HepG2 (cell line): ENCODE measurements around the gene ATP6V0E1. TPM values are rescaled to one million over a fixed set of nuclear protein-coding genes. Genes with fewer than 3 reads are reported as not detected.

Experiments
- ATAC-seq: fragments of 200-7000 bp; cut with Tn5 transposase; 3 replicates; pipeline ENCODE4 v1.9.1; 2020; ENCODE audit warnings: mild to moderate bottlenecking, moderate library complexity
- BruUV-seq: library from RNA; stranded (reverse); fragments of 400-500 nt; replicated peaks from 2 replicates; lab custom pipeline; 2021; lab: Mats Ljungman, UMichigan
- CTCF ChIA-PET: fragments of 300-600 bp; formaldehyde crosslinking; extraction: SDS; loops from one replicate; lab custom pipeline; 2021; ENCODE audit warnings: low total read pairs, inconsistent platforms, low intra/inter-chr PET ratio; lab: Yijun Ruan, JAX
- POLR2A ChIA-PET: fragments of 350-600 bp; sonication (Branson Sonifier 250); formaldehyde crosslinking; loops from one replicate; lab custom pipeline; 2020; ENCODE audit warnings: antibody characterized with exemption, inconsistent platforms; lab: Yijun Ruan, JAX
- DNase-seq: peaks from one replicate; pipeline ENCODE4 v3.0.0-alpha.2; 2015; ENCODE audit warnings: low spot score
- FAIRE-seq: peaks from 3 replicates; lab custom pipeline; 2011; peaks lifted over from hg19 to GRCh38; lab: Jason Lieb, UNC
- H2AFZ ChIP-seq: one replicate; pipeline ENCODE4 v1.6.1; 2011; ENCODE audit warnings: low read length, inconsistent platforms
- H3K27ac ChIP-seq: fragments of 300-600 bp; 3 replicates; pipeline ENCODE4 v1.8.0; 2011; ENCODE audit warnings: mixed run types, mild to moderate bottlenecking, mixed read lengths, low read length, inconsistent platforms; ENCODE audit not compliant: insufficient read depth; ENCODE audit errors: extremely low read length
- H3K27me3 ChIP-seq, 2 experiments: fragments of 200-600 bp in 1 of 2; 2 replicates in 1 of 2; 3 replicates in 1 of 2; pipeline versions ENCODE4 v1.6.0 to v1.8.0; 2011; ENCODE audit warnings: low read length in 2 of 2, mild to moderate bottlenecking in 2 of 2, moderate library complexity in 2 of 2, inconsistent platforms in 1 of 2; ENCODE audit not compliant: insufficient read depth in 2 of 2, control insufficient read depth in 1 of 2
- H3K36me3 ChIP-seq, 2 experiments: fragments of 200-600 bp in 1 of 2; replicated peaks in 1 of 2; 2 replicates in 1 of 2; 3 replicates in 1 of 2; pipeline versions ENCODE4 v1.5.1 to v1.8.0; 2011; ENCODE audit warnings: low read length in 2 of 2, inconsistent platforms in 1 of 2; ENCODE audit not compliant: insufficient read depth in 2 of 2, control insufficient read depth in 1 of 2
- H3K4me1 ChIP-seq: 2 replicates; pipeline ENCODE4 v1.5.1; 2012; ENCODE audit warnings: low read length, inconsistent platforms; ENCODE audit not compliant: insufficient read depth
- H3K4me2 ChIP-seq: 2 replicates; pipeline ENCODE4 v1.6.0; 2011; ENCODE audit warnings: low read depth, low read length, inconsistent platforms
- H3K4me3 ChIP-seq, 3 experiments: fragments of 200-600 bp in 1 of 3; sonication (generic), shearing (Covaris generic) in 1 of 3; replicated peaks in 1 of 3; 2 replicates each; pipeline ENCODE4 v1.5.1; 2011 to 2016; ENCODE audit warnings: low read length in 3 of 3, inconsistent platforms in 2 of 3, low read depth in 2 of 3, mild to moderate bottlenecking in 2 of 3, control low read depth in 1 of 3, mixed read lengths in 1 of 3; ENCODE audit not compliant: insufficient read depth in 1 of 3
- H3K79me2 ChIP-seq: one replicate; pipeline ENCODE4 v1.6.1; 2011; ENCODE audit warnings: low read length, inconsistent platforms; ENCODE audit not compliant: insufficient read depth
- H3K9ac ChIP-seq: 2 replicates; pipeline ENCODE4 v1.6.0; 2011; ENCODE audit warnings: mild to moderate bottlenecking, low read depth, low read length, inconsistent platforms; ENCODE audit not compliant: insufficient read depth
- H3K9me3 ChIP-seq: 2 replicates; pipeline ENCODE4 v1.5.1; 2012; ENCODE audit warnings: mild to moderate bottlenecking, low read length
- H4K20me1 ChIP-seq: 2 replicates; pipeline ENCODE4 v1.6.0; 2011; ENCODE audit warnings: inconsistent platforms, mild to moderate bottlenecking, low read length, moderate library complexity; ENCODE audit not compliant: insufficient read depth
- ATF3 ChIP-seq: sonication (generic); formaldehyde crosslinking; IDR thresholded peaks from 2 replicates; pipeline ENCODE4 v1.4.0; 2020; ENCODE audit warnings: missing genetic modification reagents
- TFDP1 ChIP-seq: IDR thresholded peaks from 2 replicates; pipeline ENCODE4 v1.6.1; 2016; ENCODE audit warnings: missing compliant biosample characterization, missing genetic modification reagents, borderline replicate concordance
- WGBS: methylation state at CpG from one replicate; pipeline ENCODE4 v1.1.6; 2017; ENCODE audit warnings: low lambda C conversion rate; 5-methylcytosine and 5-hydroxymethylcytosine counted together
- in situ Hi-C: cut with HindIII; loops from 2 replicates; pipeline ENCODE4 v1.10.0; 2017; ENCODE audit warnings: low pct_unique_long_range_greater_than_20kb; ENCODE audit not compliant: extremely low pct_ligation_motif_present
- intact Hi-C: fragments of 100-400 bp; cut with micrococcal nuclease; formaldehyde crosslinking; loops from one replicate; pipeline ENCODE4 v1.10.0; 2022; ENCODE audit not compliant: unreplicated experiment
- polyA plus RNA-seq, 8 experiments: library from polyadenylated mRNA; depleted of rRNA in 3 of 8; stranded (reverse) in 7 of 8; unstranded in 1 of 8; fragments of >200 nt; fragmentation: Illumina TruSeq in 4 of 8; extraction: Trizol in 4 of 8; gene quantifications; 2 replicates each; pipeline versions ENCODE4 v1.2.1 to v1.2.3, GENCODE V29; 2011 to 2016; ENCODE audit warnings: low read depth in 4 of 8, missing spikeins in 1 of 8, mixed read lengths in 1 of 8; ENCODE audit not compliant: insufficient read depth in 1 of 8
- total RNA-seq, 5 experiments: library from RNA; depleted of rRNA; stranded (reverse); fragments of >200 nt; fragmentation: Illumina TruSeq; extraction: Trizol; gene quantifications; 2 replicates each; pipeline ENCODE4 v1.2.3, GENCODE V29; 2016; ENCODE audit warnings: low read depth in 1 of 5
- TF ChIP-seq, protein P1 (sequence below): IDR thresholded peaks from 2 replicates; pipeline ENCODE4 v1.6.1; 2016; ENCODE audit warnings: low read depth, missing genetic modification reagents, missing compliant biosample characterization

Gene ATP6V0E1
- total and polyA plus RNA-seq, 2 of the 13 experiments (the other 11 are each of a cell fraction or from before 2014, with no cell fraction given), result 143 to 215 TPM

- peaks cover 73% of the 10 kb centered on the region for H3K4me1 ChIP-seq
- DNase-seq (no peak), FAIRE-seq (no peak)
- in situ Hi-C loops, result no loop called here
- H3K9ac ChIP-seq, result no peak overlapping the region
- no peaks in the 10 kb centered on the region for H3K36me3 ChIP-seq
- BruUV-seq, result no TSS peak
- ChIA-PET POLR2A (interaction anchor here (1.1 to 1.2 kb wide), 2 partner anchors 26 to 47 kb away, joined by 3 to 4 read pairs; partner anchors contain the start of gene ATP6V0E1), CTCF (interaction anchor here (1.9 kb wide), 1 partner anchor 135 kb away, joined by 9 read pairs; the partner anchor contains the start of gene BNIP1)
- no peak overlapping the region for H3K27ac ChIP-seq
- TF ChIP-seq, protein P1, sequence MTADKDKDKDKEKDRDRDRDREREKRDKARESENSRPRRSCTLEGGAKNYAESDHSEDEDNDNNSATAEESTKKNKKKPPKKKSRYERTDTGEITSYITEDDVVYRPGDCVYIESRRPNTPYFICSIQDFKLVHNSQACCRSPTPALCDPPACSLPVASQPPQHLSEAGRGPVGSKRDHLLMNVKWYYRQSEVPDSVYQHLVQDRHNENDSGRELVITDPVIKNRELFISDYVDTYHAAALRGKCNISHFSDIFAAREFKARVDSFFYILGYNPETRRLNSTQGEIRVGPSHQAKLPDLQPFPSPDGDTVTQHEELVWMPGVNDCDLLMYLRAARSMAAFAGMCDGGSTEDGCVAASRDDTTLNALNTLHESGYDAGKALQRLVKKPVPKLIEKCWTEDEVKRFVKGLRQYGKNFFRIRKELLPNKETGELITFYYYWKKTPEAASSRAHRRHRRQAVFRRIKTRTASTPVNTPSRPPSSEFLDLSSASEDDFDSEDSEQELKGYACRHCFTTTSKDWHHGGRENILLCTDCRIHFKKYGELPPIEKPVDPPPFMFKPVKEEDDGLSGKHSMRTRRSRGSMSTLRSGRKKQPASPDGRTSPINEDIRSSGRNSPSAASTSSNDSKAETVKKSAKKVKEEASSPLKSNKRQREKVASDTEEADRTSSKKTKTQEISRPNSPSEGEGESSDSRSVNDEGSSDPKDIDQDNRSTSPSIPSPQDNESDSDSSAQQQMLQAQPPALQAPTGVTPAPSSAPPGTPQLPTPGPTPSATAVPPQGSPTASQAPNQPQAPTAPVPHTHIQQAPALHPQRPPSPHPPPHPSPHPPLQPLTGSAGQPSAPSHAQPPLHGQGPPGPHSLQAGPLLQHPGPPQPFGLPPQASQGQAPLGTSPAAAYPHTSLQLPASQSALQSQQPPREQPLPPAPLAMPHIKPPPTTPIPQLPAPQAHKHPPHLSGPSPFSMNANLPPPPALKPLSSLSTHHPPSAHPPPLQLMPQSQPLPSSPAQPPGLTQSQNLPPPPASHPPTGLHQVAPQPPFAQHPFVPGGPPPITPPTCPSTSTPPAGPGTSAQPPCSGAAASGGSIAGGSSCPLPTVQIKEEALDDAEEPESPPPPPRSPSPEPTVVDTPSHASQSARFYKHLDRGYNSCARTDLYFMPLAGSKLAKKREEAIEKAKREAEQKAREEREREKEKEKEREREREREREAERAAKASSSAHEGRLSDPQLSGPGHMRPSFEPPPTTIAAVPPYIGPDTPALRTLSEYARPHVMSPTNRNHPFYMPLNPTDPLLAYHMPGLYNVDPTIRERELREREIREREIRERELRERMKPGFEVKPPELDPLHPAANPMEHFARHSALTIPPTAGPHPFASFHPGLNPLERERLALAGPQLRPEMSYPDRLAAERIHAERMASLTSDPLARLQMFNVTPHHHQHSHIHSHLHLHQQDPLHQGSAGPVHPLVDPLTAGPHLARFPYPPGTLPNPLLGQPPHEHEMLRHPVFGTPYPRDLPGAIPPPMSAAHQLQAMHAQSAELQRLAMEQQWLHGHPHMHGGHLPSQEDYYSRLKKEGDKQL (CRISPR knock-in tag), result no peak
- TF ChIP-seq TFDP1 (no peak), ATF3 (no peak)
- TF ChIP-seq, all 625 proteins: peak for 0
- Histone ChIP-seq H4K20me1 (no peaks in the 10 kb centered on the region), H3K9me3 (no peaks in the 10 kb centered on the region), H2AFZ (no peak overlapping the region), H3K4me2 (no peak overlapping the region), H3K79me2 (peaks cover 51% of the 10 kb centered on the region), H3K4me3 (no peak overlapping the region), H3K27me3 (no peaks in the 10 kb centered on the region)
- intact Hi-C loops, result loop anchor here (1.0 kb wide), 1 partner anchor 134 kb away; the partner anchor contains the start of gene BNIP1
- no peak for ATAC-seq
- WGBS, result 89% methylated on average over 6 of the region's 6 CpGs
Measured at GRCh38 chr5:173010021-173010420, 26.4 kb downstream of the ATP6V0E1 start.
